ENCODE results near the gene PEMT.

Gene PEMT

GRCh38 chr17:17519886-17520285, 71.6 kb downstream of the PEMT start:
- TF ChIP-seq CTCF (IDR thresholded peaks at IDR 0.05; ENCODE audit: insufficient read depth, low read depth, low read length, missing control alignments), result no peak
- DNase-seq (ENCODE audit: low read depth), result no peak
- no peak overlapping the region for H3K4me3 ChIP-seq (ENCODE audit: low read depth, low read length)

- DNase-seq (ENCODE audit: low read depth), result no peak
- no peak overlapping the region for H3K4me3 ChIP-seq (ENCODE audit: low read depth, low read length)
- TF ChIP-seq CTCF (IDR thresholded peaks at IDR 0.05; ENCODE audit: insufficient read depth, low read depth, low read length, missing control alignments), result no peak
Observed at GRCh38 chr17:17518951-17519350, 72.6 kb downstream of the PEMT start.

GRCh38 chr17:17518014-17518413, 73.5 kb downstream of the PEMT start:
- no peak for TF ChIP-seq CTCF (IDR thresholded peaks at IDR 0.05; ENCODE audit: insufficient read depth, low read depth, low read length, missing control alignments)
- H3K4me3 ChIP-seq (ENCODE audit: low read depth, low read length), result no peak overlapping the region
- no peak for DNase-seq (ENCODE audit: low read depth)

- no peak for DNase-seq (ENCODE audit: low read depth)
- no peak overlapping the region for H3K4me3 ChIP-seq (ENCODE audit: low read depth, low read length)
- TF ChIP-seq CTCF (IDR thresholded peaks at IDR 0.05; ENCODE audit: insufficient read depth, low read depth, low read length, missing control alignments), result no peak
Observed at GRCh38 chr17:17516941-17517720, 74.4 kb downstream of the PEMT start.

GRCh38 chr17:17515934-17516930, 75.3 kb downstream of the PEMT start:
- no peak for DNase-seq (ENCODE audit: low read depth)
- H3K4me3 ChIP-seq (ENCODE audit: low read depth, low read length), result no peak overlapping the region

More at GRCh38 chr17:17515934-17516930, 75.3 kb downstream of the PEMT start:
- no peak for TF ChIP-seq CTCF (IDR thresholded peaks at IDR 0.05; ENCODE audit: insufficient read depth, low read depth, low read length, missing control alignments)

All from GM12865 (cell line).